Progenitor cell of endocrine pancreas (in vitro differentiated cells): Measurements from ENCODE around the gene TBC1D4. TPM values are rescaled to one million over a fixed set of nuclear protein-coding genes. Genes with fewer than 3 reads are reported as not detected.

Experiments
- DNase-seq: peaks from one replicate; pipeline ENCODE4 v3.0.0; 2021; ENCODE audit warnings: low spot score; ENCODE audit not compliant: unreplicated experiment
- H3K27ac Mint-ChIP-seq: 2 replicates; pipeline ENCODE4 v1.8.0; 2021; ENCODE audit warnings: mild to moderate bottlenecking, moderate library complexity, mixed read lengths
- H3K27me3 Mint-ChIP-seq: 2 replicates; pipeline ENCODE4 v1.8.0; 2021; ENCODE audit warnings: mixed read lengths
- H3K36me3 Mint-ChIP-seq: 2 replicates; pipeline ENCODE4 v1.8.0; 2022; ENCODE audit warnings: mixed read lengths; ENCODE audit not compliant: insufficient read depth
- H3K4me1 Mint-ChIP-seq: 2 replicates; pipeline ENCODE4 v1.8.0; 2021; ENCODE audit warnings: low read depth, mixed read lengths
- H3K4me3 Mint-ChIP-seq: 2 replicates; pipeline ENCODE4 v1.8.0; 2021; ENCODE audit warnings: low read depth, mild to moderate bottlenecking, moderate library complexity, mixed read lengths
- H3K9me3 Mint-ChIP-seq: 2 replicates; pipeline ENCODE4 v1.8.0; 2021; ENCODE audit warnings: low read depth, mixed read lengths
- total RNA-seq: library from RNA; stranded (reverse); gene quantifications from 2 replicates; pipeline ENCODE4 v1.2.1, GENCODE V29; 2021
- TF ChIP-seq, protein P1 (sequence below): fragments of 200-600 bp; sonication (generic); IDR thresholded peaks from one replicate; pipeline ENCODE4 v1.5.0; 2021; ENCODE audit warnings: antibody characterized with exemption, mild to moderate bottlenecking; ENCODE audit not compliant: unreplicated experiment

The TBC1D4 gene
- total RNA-seq, 1 donor from 2014 or later = 13.7 TPM

DNA sequence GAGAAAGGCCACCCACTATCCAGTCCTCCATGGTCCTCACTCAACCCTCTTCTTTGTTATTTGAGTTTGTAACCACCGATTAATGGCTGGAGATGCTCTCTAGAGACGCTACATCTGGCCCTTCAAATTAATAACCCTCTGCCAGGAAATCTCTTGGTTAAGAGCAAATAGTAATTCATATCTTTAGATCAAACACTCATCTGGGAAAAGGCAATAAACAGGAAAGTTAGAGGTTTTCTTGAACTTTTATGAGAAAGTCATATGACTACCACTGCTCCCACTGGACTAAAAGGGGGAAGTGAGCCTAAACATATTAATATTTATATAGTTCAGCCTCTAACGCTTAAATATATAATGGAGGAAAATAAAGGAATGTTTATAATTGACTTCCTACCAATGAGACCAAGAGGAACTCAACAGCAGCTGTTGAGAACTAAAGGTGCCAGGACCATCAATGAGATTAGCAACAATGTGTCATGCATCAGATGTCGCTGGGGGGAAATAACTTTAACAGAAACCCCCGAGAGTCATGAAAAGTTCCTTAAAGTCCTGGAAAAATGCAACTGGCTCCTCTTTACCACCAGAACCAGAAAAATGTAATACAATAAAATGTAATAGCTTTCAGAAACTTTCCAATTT, 2.7 kb downstream of the TBC1D4 start:
- no peaks in the 10 kb centered on the region for H3K9me3 Mint-ChIP-seq
- peaks cover 6% of the 10 kb centered on the region for H3K4me1 Mint-ChIP-seq
- H3K27ac Mint-ChIP-seq = no peak overlapping the region
- peaks cover 21% of the 10 kb centered on the region for H3K27me3 Mint-ChIP-seq
- no peaks in the 10 kb centered on the region for H3K36me3 Mint-ChIP-seq
- no peak for DNase-seq
- H3K4me3 Mint-ChIP-seq = no peak overlapping the region
- TF ChIP-seq, protein P1, sequence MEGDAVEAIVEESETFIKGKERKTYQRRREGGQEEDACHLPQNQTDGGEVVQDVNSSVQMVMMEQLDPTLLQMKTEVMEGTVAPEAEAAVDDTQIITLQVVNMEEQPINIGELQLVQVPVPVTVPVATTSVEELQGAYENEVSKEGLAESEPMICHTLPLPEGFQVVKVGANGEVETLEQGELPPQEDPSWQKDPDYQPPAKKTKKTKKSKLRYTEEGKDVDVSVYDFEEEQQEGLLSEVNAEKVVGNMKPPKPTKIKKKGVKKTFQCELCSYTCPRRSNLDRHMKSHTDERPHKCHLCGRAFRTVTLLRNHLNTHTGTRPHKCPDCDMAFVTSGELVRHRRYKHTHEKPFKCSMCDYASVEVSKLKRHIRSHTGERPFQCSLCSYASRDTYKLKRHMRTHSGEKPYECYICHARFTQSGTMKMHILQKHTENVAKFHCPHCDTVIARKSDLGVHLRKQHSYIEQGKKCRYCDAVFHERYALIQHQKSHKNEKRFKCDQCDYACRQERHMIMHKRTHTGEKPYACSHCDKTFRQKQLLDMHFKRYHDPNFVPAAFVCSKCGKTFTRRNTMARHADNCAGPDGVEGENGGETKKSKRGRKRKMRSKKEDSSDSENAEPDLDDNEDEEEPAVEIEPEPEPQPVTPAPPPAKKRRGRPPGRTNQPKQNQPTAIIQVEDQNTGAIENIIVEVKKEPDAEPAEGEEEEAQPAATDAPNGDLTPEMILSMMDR = no peak

DNA sequence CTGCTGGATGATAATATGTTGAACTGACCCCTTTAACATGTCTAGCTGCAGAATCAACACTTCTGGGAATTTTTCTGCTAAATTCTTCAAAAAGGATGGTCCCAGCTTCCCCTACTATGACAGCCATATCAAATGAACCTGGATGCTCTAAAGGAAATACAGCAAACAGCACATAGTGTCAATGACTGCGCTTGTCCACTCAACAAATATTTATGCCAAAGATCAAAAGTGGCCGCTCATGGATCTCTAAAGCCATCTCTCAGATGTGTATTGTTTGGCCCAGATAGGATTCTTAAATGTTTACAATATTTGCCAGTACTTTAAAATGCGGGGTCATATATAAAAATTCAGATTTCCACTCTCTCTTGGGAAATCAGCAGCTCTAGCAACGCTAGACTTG, 3.3 kb downstream of the TBC1D4 start:
- peaks cover 21% of the 10 kb centered on the region for H3K27me3 Mint-ChIP-seq
- H3K4me1 Mint-ChIP-seq = peaks cover 6% of the 10 kb centered on the region
- TF ChIP-seq, protein P1 = no peak
- H3K27ac Mint-ChIP-seq = no peak overlapping the region
- no peak overlapping the region for H3K4me3 Mint-ChIP-seq
- H3K9me3 Mint-ChIP-seq = no peaks in the 10 kb centered on the region
- no peaks in the 10 kb centered on the region for H3K36me3 Mint-ChIP-seq
- no peak for DNase-seq

GRCh38 chr13:75474956-75475355, 7.0 kb downstream of the TBC1D4 start:
- no peak for DNase-seq
- peaks cover 1% of the 10 kb centered on the region for H3K4me1 Mint-ChIP-seq
- H3K27me3 Mint-ChIP-seq = peaks cover 19% of the 10 kb centered on the region
- H3K36me3 Mint-ChIP-seq = no peaks in the 10 kb centered on the region
- H3K9me3 Mint-ChIP-seq = no peaks in the 10 kb centered on the region
- TF ChIP-seq, protein P1 = no peak
- H3K27ac Mint-ChIP-seq = no peak overlapping the region
- no peak overlapping the region for H3K4me3 Mint-ChIP-seq

GRCh38 chr13:75473468-75473867, 8.5 kb downstream of the TBC1D4 start:
- Mint-ChIP-seq H3K27me3 (peaks cover 11% of the 10 kb centered on the region), H3K4me3 (no peak overlapping the region), H3K9me3 (peaks cover 4% of the 10 kb centered on the region), H3K27ac (no peak overlapping the region), H3K36me3 (no peaks in the 10 kb centered on the region), H3K4me1 (peaks cover 1% of the 10 kb centered on the region)
- TF ChIP-seq, protein P1 = no peak
- no peak for DNase-seq

DNA sequence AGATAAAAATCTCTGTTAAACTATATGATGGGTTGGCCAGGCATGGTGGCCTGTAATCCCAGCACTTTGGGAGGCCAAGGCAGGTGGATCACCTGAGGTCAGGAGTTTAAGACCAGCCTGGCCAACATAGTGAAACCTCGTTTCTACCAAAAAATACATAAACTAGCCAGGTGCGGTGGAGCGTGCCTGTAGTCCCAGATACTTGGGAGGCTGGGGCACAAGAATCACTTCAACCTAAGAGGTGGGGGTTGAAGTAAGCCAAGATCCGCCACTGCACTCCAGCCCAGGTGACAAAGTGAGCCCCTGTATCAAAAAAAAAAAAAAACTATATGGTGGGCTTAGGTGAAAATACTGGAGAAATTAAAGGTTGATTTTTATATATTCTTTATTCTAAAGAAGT, 11.3 kb downstream of the TBC1D4 start:
- TF ChIP-seq, protein P1 = no peak
- no peak overlapping the region for H3K4me3 Mint-ChIP-seq
- H3K36me3 Mint-ChIP-seq = peaks cover 2% of the 10 kb centered on the region
- H3K9me3 Mint-ChIP-seq = peaks cover 8% of the 10 kb centered on the region
- H3K27ac Mint-ChIP-seq = no peak overlapping the region
- no peak for DNase-seq
- peaks cover 7% of the 10 kb centered on the region for H3K4me1 Mint-ChIP-seq
- H3K27me3 Mint-ChIP-seq = no peaks in the 10 kb centered on the region
